Esophagus muscularis mucosa (tissue), 4 donors: Measurements from ENCODE around the gene SLC23A2. TPM values are rescaled to one million over a fixed set of nuclear protein-coding genes. Genes with fewer than 3 reads are reported as not detected.
"Not testable (repeated sequence)": the region's sequence is repeated elsewhere in the genome, so short reads cannot be mapped to it uniquely, and the experiment has no call there.

ENCODE experiments used
- DNase-seq: peaks from one replicate; pipeline ENCODE4 v3.0.0-alpha.2; 2017; ENCODE audit errors: extremely low spot score
- H3K27ac ChIP-seq, 4 donors: fragments of 200-600 bp; sonication (generic); replicated peaks in 1 of 4; 1 replicate in 3 of 4; 2 replicates in 1 of 4; pipeline ENCODE4 v1.5.1; 2016 to 2019; ENCODE audit warnings: mild to moderate bottlenecking in 1 of 4
- H3K27me3 ChIP-seq, 4 donors: fragments of 200-600 bp; sonication (generic); one replicate each; pipeline versions ENCODE4 v1.5.1 to v1.6.0; 2016 to 2019
- H3K36me3 ChIP-seq, 4 donors: fragments of 200-600 bp; sonication (generic); one replicate each; pipeline ENCODE4 v1.5.1; 2016 to 2019
- H3K4me1 ChIP-seq, 4 donors: fragments of 200-600 bp; sonication (generic); one replicate each; pipeline ENCODE4 v1.5.1; 2016 to 2019
- H3K4me3 ChIP-seq, 4 donors: fragments of 200-600 bp; sonication (generic); 1 replicate in 2 of 4; 2 replicates in 2 of 4; pipeline ENCODE4 v1.5.1; 2016 to 2019; ENCODE audit warnings: mild to moderate bottlenecking in 4 of 4, moderate library complexity in 1 of 4
- H3K9me3 ChIP-seq, 4 donors: fragments of 200-600 bp; sonication (generic); 1 replicate in 3 of 4; 2 replicates in 1 of 4; pipeline ENCODE4 v1.5.1; 2016 to 2019
- EP300 ChIP-seq: sonication (generic); formaldehyde crosslinking; IDR thresholded peaks from one replicate; pipeline ENCODE4 v1.6.1; 2017; ENCODE audit warnings: antibody characterized with exemption
- POLR2A ChIP-seq: fragments of 450-650 bp; IDR thresholded peaks from one replicate; pipeline ENCODE4 v1.6.1; 2017; ENCODE audit warnings: antibody characterized with exemption, moderate library complexity, mild to moderate bottlenecking, low read depth
- POLR2AphosphoS5 ChIP-seq, 2 donors: sonication (generic); formaldehyde crosslinking; IDR thresholded peaks; one replicate each; pipeline ENCODE4 v1.6.1; 2017; ENCODE audit warnings: antibody characterized with exemption in 2 of 2
- WGBS: methylation state at CpG from one replicate; pipeline ENCODE4 v1.1.5; 2018; 5-methylcytosine and 5-hydroxymethylcytosine counted together
- intact Hi-C: fragments of 100-400 bp; cut with DNase I; formaldehyde crosslinking; loops from one replicate; pipeline ENCODE4 v1.15.1; 2023
- total RNA-seq, 4 donors: library from RNA; depleted of rRNA; stranded (reverse); fragments of >200 nt; gene quantifications; one replicate each; pipeline versions ENCODE4 v1.1.0 to v1.2.1, GENCODE V29; 2016
- TF ChIP-seq, protein P1 (sequence below), 3 experiments: fragments of 200-600 bp in 2 of 3; fragments of 450-650 bp in 1 of 3; sonication (generic) in 2 of 3; IDR thresholded peaks; one replicate each; pipeline ENCODE4 v1.5.1; 2017 to 2019; ENCODE audit warnings: antibody characterized with exemption in 3 of 3, mild to moderate bottlenecking in 2 of 3, moderate library complexity in 1 of 3

Gene SLC23A2
- total RNA-seq, 4 donors from 2014 or later, result 8.7 to 16.0 (median 12.2) TPM

DNA sequence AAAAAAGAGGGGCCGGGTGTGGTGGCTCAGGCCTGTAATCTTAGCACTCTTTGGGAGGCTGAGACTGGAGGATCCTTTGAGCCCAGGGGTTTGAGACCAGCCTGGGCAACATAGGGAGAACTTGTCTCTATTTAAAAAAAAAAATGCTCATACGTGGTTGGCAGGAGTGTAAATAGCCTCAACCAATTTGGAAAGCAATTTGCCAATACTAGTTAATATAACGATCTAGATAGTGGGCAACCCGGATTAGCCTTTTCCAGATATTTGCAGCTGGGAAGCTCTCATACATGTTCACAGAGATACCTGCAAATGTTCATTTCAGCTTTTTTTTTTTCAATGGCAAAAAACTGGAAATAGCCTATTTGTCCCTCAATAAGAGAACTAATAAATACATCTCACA, 39.0 kb upstream of the SLC23A2 start:
- DNase-seq, result no peak
- H3K4me1 ChIP-seq, result peaks cover 0 to 2% (median 0%) of the 10 kb centered on the region in 4 donors
- no peak overlapping the region for H3K27ac ChIP-seq
- 83% methylated on average over 4 of the region's 4 CpGs for WGBS
- intact Hi-C loops, result no loop called here
- no peak overlapping the region for H3K4me3 ChIP-seq
- TF ChIP-seq, protein P1, sequence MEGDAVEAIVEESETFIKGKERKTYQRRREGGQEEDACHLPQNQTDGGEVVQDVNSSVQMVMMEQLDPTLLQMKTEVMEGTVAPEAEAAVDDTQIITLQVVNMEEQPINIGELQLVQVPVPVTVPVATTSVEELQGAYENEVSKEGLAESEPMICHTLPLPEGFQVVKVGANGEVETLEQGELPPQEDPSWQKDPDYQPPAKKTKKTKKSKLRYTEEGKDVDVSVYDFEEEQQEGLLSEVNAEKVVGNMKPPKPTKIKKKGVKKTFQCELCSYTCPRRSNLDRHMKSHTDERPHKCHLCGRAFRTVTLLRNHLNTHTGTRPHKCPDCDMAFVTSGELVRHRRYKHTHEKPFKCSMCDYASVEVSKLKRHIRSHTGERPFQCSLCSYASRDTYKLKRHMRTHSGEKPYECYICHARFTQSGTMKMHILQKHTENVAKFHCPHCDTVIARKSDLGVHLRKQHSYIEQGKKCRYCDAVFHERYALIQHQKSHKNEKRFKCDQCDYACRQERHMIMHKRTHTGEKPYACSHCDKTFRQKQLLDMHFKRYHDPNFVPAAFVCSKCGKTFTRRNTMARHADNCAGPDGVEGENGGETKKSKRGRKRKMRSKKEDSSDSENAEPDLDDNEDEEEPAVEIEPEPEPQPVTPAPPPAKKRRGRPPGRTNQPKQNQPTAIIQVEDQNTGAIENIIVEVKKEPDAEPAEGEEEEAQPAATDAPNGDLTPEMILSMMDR (IDR thresholded peaks at IDR 0.05), result no peak
- TF ChIP-seq EP300 (no peak), POLR2A (no peak), POLR2AphosphoS5 (IDR thresholded peaks at IDR 0.05) (no peak)
- peaks cover 0 to 7% (median 0%) of the 10 kb centered on the region in 4 donors for H3K27me3 ChIP-seq
- H3K9me3 ChIP-seq, result no peaks in the 10 kb centered on the region
- no peaks in the 10 kb centered on the region for H3K36me3 ChIP-seq

- intact Hi-C loops, result no loop called here
- Histone ChIP-seq H3K36me3 (no peaks in the 10 kb centered on the region), H3K4me1 (peaks cover 0 to 2% (median 0%) of the 10 kb centered on the region in 4 donors), H3K27ac (no peak overlapping the region), H3K9me3 (no peaks in the 10 kb centered on the region), H3K27me3 (peaks cover 0 to 12% (median 0%) of the 10 kb centered on the region in 4 donors), H3K4me3 (no peak overlapping the region)
- WGBS, result 84% methylated on average over 1 of the region's 1 CpG
- no peak for TF ChIP-seq POLR2A
- TF ChIP-seq EP300, result no peak
- TF ChIP-seq, protein P1 (IDR thresholded peaks at IDR 0.05), result no peak
- no peak for TF ChIP-seq POLR2AphosphoS5 (IDR thresholded peaks at IDR 0.05)
- no peak for DNase-seq
These were observed 38.6 kb upstream of the SLC23A2 start for GRCh38 chr20:5039889-5040288.

- intact Hi-C loops, result no loop called here
- Histone ChIP-seq H3K27me3 (peaks cover 0 to 13% (median 0%) of the 10 kb centered on the region in 4 donors), H3K9me3 (no peaks in the 10 kb centered on the region), H3K4me3 (no peak overlapping the region), H3K36me3 (no peaks in the 10 kb centered on the region), H3K4me1 (peaks cover 0 to 2% (median 0%) of the 10 kb centered on the region in 4 donors), H3K27ac (no peak overlapping the region)
- 68% methylated on average over 8 of the region's 8 CpGs for WGBS
- no peak for DNase-seq
- TF ChIP-seq EP300, result no peak
- TF ChIP-seq POLR2A, result no peak
- no peak for TF ChIP-seq POLR2AphosphoS5 (IDR thresholded peaks at IDR 0.05)
- TF ChIP-seq, protein P1 (IDR thresholded peaks at IDR 0.05), result no peak
These were observed 37.9 kb upstream of the SLC23A2 start for GRCh38 chr20:5039255-5039657.

DNA sequence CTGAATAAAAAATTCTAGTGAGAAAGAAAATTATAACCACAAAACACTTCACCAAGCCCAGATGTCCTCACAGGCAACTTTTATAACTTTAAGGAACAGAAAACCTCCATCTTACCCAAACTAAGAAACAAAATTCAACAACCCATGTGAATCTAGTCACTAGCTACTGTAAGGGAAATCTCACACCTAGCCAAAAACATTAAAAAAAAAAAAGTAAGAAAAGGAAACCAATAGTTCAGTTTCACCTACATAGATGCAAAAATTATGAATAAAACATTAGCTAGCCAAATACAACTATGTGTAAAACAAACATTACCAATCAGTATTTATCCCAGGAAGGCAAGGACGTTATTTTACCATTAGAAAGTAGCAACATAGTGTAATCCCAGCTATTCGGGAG, 35.5 kb upstream of the SLC23A2 start:
- Histone ChIP-seq H3K36me3 (no peaks in the 10 kb centered on the region), H3K4me1 (peaks cover 0 to 2% (median 0%) of the 10 kb centered on the region in 4 donors), H3K9me3 (no peaks in the 10 kb centered on the region), H3K27ac (no peak overlapping the region), H3K27me3 (peaks cover 0 to 13% (median 0%) of the 10 kb centered on the region in 4 donors), H3K4me3 (no peak overlapping the region)
- 63% methylated on average over 2 of the region's 2 CpGs for WGBS
- intact Hi-C loops, result no loop called here
- no peak for TF ChIP-seq EP300
- TF ChIP-seq POLR2A, result no peak
- TF ChIP-seq, protein P1 (IDR thresholded peaks at IDR 0.05), result no peak
- TF ChIP-seq POLR2AphosphoS5 (IDR thresholded peaks at IDR 0.05), result no peak
- no peak for DNase-seq

- DNase-seq, H3K9me3 ChIP-seq, H3K4me1 ChIP-seq, H3K36me3 ChIP-seq, intact Hi-C loops, H3K27ac ChIP-seq, H3K4me3 ChIP-seq: not testable (repeated sequence)
- H3K27me3 ChIP-seq, result peaks cover 0 to 13% (median 0%) of the 10 kb centered on the region in 4 donors
- whole genome bisulfite sequencing, result no CpG with 5 or more reads among the region's 1 CpG
These were observed 34.2 kb upstream of the SLC23A2 start for GRCh38 chr20:5035518-5035917.
